Measurements from ENCODE around the gene RALGAPB.

The RALGAPB gene

GRCh38 chr20:38514185-38514584 lies 41.5 kb downstream of the RALGAPB start:
- no peak overlapping the region for H3K4me3 ChIP-seq (ENCODE audit: low read length in 2 of 2)
- H3K27me3 ChIP-seq (ENCODE audit: control insufficient read depth in 2 of 2, insufficient read depth in 2 of 2, low read length in 2 of 2): no peaks in the 10 kb centered on the region
- H3K4me1 ChIP-seq (ENCODE audit: control insufficient read depth in 2 of 2, insufficient read depth in 2 of 2, low read length in 2 of 2): no peaks in the 10 kb centered on the region
- no peak overlapping the region for H3K9ac ChIP-seq (ENCODE audit: low read depth in 1 of 2, low read length in 2 of 2)
- H3K27ac ChIP-seq (ENCODE audit: low read depth in 2 of 2, low read length in 2 of 2): no peak overlapping the region
- H3K9me3 ChIP-seq (ENCODE audit: control insufficient read depth in 2 of 2, low read length in 2 of 2): no peaks in the 10 kb centered on the region
- peaks cover 37 to 39% of the 10 kb centered on the region in 2 donors for H3K36me3 ChIP-seq (ENCODE audit: control insufficient read depth in 2 of 2, insufficient read depth in 2 of 2, low read length in 2 of 2)

GRCh38 chr20:38514947-38515346 lies 42.3 kb downstream of the RALGAPB start:
- H3K27me3 ChIP-seq (ENCODE audit: control insufficient read depth in 2 of 2, insufficient read depth in 2 of 2, low read length in 2 of 2): no peaks in the 10 kb centered on the region
- H3K9ac ChIP-seq (ENCODE audit: low read depth in 1 of 2, low read length in 2 of 2): no peak overlapping the region
- no peak overlapping the region for H3K27ac ChIP-seq (ENCODE audit: low read depth in 2 of 2, low read length in 2 of 2)
- peaks cover 33 to 34% of the 10 kb centered on the region in 2 donors for H3K36me3 ChIP-seq (ENCODE audit: control insufficient read depth in 2 of 2, insufficient read depth in 2 of 2, low read length in 2 of 2)
- H3K4me3 ChIP-seq (ENCODE audit: low read length in 2 of 2): no peak overlapping the region
- no peaks in the 10 kb centered on the region for H3K9me3 ChIP-seq (ENCODE audit: control insufficient read depth in 2 of 2, low read length in 2 of 2)
- H3K4me1 ChIP-seq (ENCODE audit: control insufficient read depth in 2 of 2, insufficient read depth in 2 of 2, low read length in 2 of 2): no peaks in the 10 kb centered on the region

- Histone ChIP-seq H3K4me1 (ENCODE audit: control insufficient read depth in 2 of 2, insufficient read depth in 2 of 2, low read length in 2 of 2) (no peaks in the 10 kb centered on the region), H3K9ac (ENCODE audit: low read depth in 1 of 2, low read length in 2 of 2) (no peak overlapping the region), H3K27me3 (ENCODE audit: control insufficient read depth in 2 of 2, insufficient read depth in 2 of 2, low read length in 2 of 2) (no peaks in the 10 kb centered on the region), H3K36me3 (ENCODE audit: control insufficient read depth in 2 of 2, insufficient read depth in 2 of 2, low read length in 2 of 2) (peaks cover 30 to 32% of the 10 kb centered on the region in 2 donors), H3K27ac (ENCODE audit: low read depth in 2 of 2, low read length in 2 of 2) (no peak overlapping the region), H3K4me3 (ENCODE audit: low read length in 2 of 2) (no peak overlapping the region), H3K9me3 (ENCODE audit: control insufficient read depth in 2 of 2, low read length in 2 of 2) (no peaks in the 10 kb centered on the region)
Observed at GRCh38 chr20:38515631-38516030, 43.0 kb downstream of the RALGAPB start.

- Histone ChIP-seq H3K4me1 (ENCODE audit: control insufficient read depth in 2 of 2, insufficient read depth in 2 of 2, low read length in 2 of 2) (no peaks in the 10 kb centered on the region), H3K4me3 (ENCODE audit: low read length in 2 of 2) (no peak overlapping the region), H3K27ac (ENCODE audit: low read depth in 2 of 2, low read length in 2 of 2) (no peak overlapping the region), H3K36me3 (ENCODE audit: control insufficient read depth in 2 of 2, insufficient read depth in 2 of 2, low read length in 2 of 2) (peaks cover 33 to 43% of the 10 kb centered on the region in 2 donors), H3K27me3 (ENCODE audit: control insufficient read depth in 2 of 2, insufficient read depth in 2 of 2, low read length in 2 of 2) (no peaks in the 10 kb centered on the region), H3K9me3 (ENCODE audit: control insufficient read depth in 2 of 2, low read length in 2 of 2) (no peaks in the 10 kb centered on the region), H3K9ac (ENCODE audit: low read depth in 1 of 2, low read length in 2 of 2) (no peak overlapping the region)
Observed at GRCh38 chr20:38519426-38519825, 46.8 kb downstream of the RALGAPB start.

GRCh38 chr20:38520261-38520660 lies 47.6 kb downstream of the RALGAPB start:
- Histone ChIP-seq H3K9ac (ENCODE audit: low read depth in 1 of 2, low read length in 2 of 2) (no peak overlapping the region), H3K4me1 (ENCODE audit: control insufficient read depth in 2 of 2, insufficient read depth in 2 of 2, low read length in 2 of 2) (no peaks in the 10 kb centered on the region)

GRCh38 chr20:38523697-38524096 lies 51.1 kb downstream of the RALGAPB start:
- Histone ChIP-seq H3K36me3 (ENCODE audit: control insufficient read depth in 2 of 2, insufficient read depth in 2 of 2, low read length in 2 of 2) (peaks cover 38 to 50% of the 10 kb centered on the region in 2 donors), H3K9ac (ENCODE audit: low read depth in 1 of 2, low read length in 2 of 2) (no peak overlapping the region), H3K4me1 (ENCODE audit: control insufficient read depth in 2 of 2, insufficient read depth in 2 of 2, low read length in 2 of 2) (no peaks in the 10 kb centered on the region), H3K27me3 (ENCODE audit: control insufficient read depth in 2 of 2, insufficient read depth in 2 of 2, low read length in 2 of 2) (no peaks in the 10 kb centered on the region), H3K4me3 (ENCODE audit: low read length in 2 of 2) (no peak overlapping the region), H3K27ac (ENCODE audit: low read depth in 2 of 2, low read length in 2 of 2) (no peak overlapping the region), H3K9me3 (ENCODE audit: control insufficient read depth in 2 of 2, low read length in 2 of 2) (no peaks in the 10 kb centered on the region)

More at GRCh38 chr20:38520261-38520660, 47.6 kb downstream of the RALGAPB start:
- Histone ChIP-seq H3K4me3 (ENCODE audit: low read length in 2 of 2) (no peak overlapping the region), H3K27ac (ENCODE audit: low read depth in 2 of 2, low read length in 2 of 2) (no peak overlapping the region), H3K36me3 (ENCODE audit: control insufficient read depth in 2 of 2, insufficient read depth in 2 of 2, low read length in 2 of 2) (peaks cover 39 to 47% of the 10 kb centered on the region in 2 donors), H3K9me3 (ENCODE audit: control insufficient read depth in 2 of 2, low read length in 2 of 2) (no peaks in the 10 kb centered on the region), H3K27me3 (ENCODE audit: control insufficient read depth in 2 of 2, insufficient read depth in 2 of 2, low read length in 2 of 2) (no peaks in the 10 kb centered on the region)

- no peak overlapping the region for H3K4me3 ChIP-seq (ENCODE audit: low read length in 2 of 2)
- H3K4me1 ChIP-seq (ENCODE audit: control insufficient read depth in 2 of 2, insufficient read depth in 2 of 2, low read length in 2 of 2): no peaks in the 10 kb centered on the region
- peaks cover 37 to 56% of the 10 kb centered on the region in 2 donors for H3K36me3 ChIP-seq (ENCODE audit: control insufficient read depth in 2 of 2, insufficient read depth in 2 of 2, low read length in 2 of 2)
- H3K9ac ChIP-seq (ENCODE audit: low read depth in 1 of 2, low read length in 2 of 2): no peak overlapping the region
- H3K27ac ChIP-seq (ENCODE audit: low read depth in 2 of 2, low read length in 2 of 2): no peak overlapping the region
- H3K27me3 ChIP-seq (ENCODE audit: control insufficient read depth in 2 of 2, insufficient read depth in 2 of 2, low read length in 2 of 2): no peaks in the 10 kb centered on the region
- H3K9me3 ChIP-seq (ENCODE audit: control insufficient read depth in 2 of 2, low read length in 2 of 2): no peaks in the 10 kb centered on the region
Observed at GRCh38 chr20:38528167-38528566, 55.5 kb downstream of the RALGAPB start.

GRCh38 chr20:38531021-38531420 lies 58.4 kb downstream of the RALGAPB start:
- Histone ChIP-seq H3K4me3 (ENCODE audit: low read length in 2 of 2) (no peak overlapping the region), H3K27ac (ENCODE audit: low read depth in 2 of 2, low read length in 2 of 2) (no peak overlapping the region), H3K4me1 (ENCODE audit: control insufficient read depth in 2 of 2, insufficient read depth in 2 of 2, low read length in 2 of 2) (no peaks in the 10 kb centered on the region), H3K27me3 (ENCODE audit: control insufficient read depth in 2 of 2, insufficient read depth in 2 of 2, low read length in 2 of 2) (no peaks in the 10 kb centered on the region), H3K9me3 (ENCODE audit: control insufficient read depth in 2 of 2, low read length in 2 of 2) (no peaks in the 10 kb centered on the region), H3K9ac (ENCODE audit: low read depth in 1 of 2, low read length in 2 of 2) (no peak overlapping the region), H3K36me3 (ENCODE audit: control insufficient read depth in 2 of 2, insufficient read depth in 2 of 2, low read length in 2 of 2) (peaks cover 37 to 61% of the 10 kb centered on the region in 2 donors)

- H3K27ac ChIP-seq (ENCODE audit: low read depth in 2 of 2, low read length in 2 of 2): no peak overlapping the region
- no peak overlapping the region for H3K4me3 ChIP-seq (ENCODE audit: low read length in 2 of 2)
- H3K27me3 ChIP-seq (ENCODE audit: control insufficient read depth in 2 of 2, insufficient read depth in 2 of 2, low read length in 2 of 2): no peaks in the 10 kb centered on the region
- H3K9ac ChIP-seq (ENCODE audit: low read depth in 1 of 2, low read length in 2 of 2): no peak overlapping the region
- no peaks in the 10 kb centered on the region for H3K9me3 ChIP-seq (ENCODE audit: control insufficient read depth in 2 of 2, low read length in 2 of 2)
- peaks cover 54 to 70% of the 10 kb centered on the region in 2 donors for H3K36me3 ChIP-seq (ENCODE audit: control insufficient read depth in 2 of 2, insufficient read depth in 2 of 2, low read length in 2 of 2)
- H3K4me1 ChIP-seq (ENCODE audit: control insufficient read depth in 2 of 2, insufficient read depth in 2 of 2, low read length in 2 of 2): no peaks in the 10 kb centered on the region
Observed at GRCh38 chr20:38534756-38535155, 62.1 kb downstream of the RALGAPB start.

- Histone ChIP-seq H3K9ac (ENCODE audit: low read depth in 1 of 2, low read length in 2 of 2) (no peak overlapping the region), H3K4me3 (ENCODE audit: low read length in 2 of 2) (no peak overlapping the region), H3K36me3 (ENCODE audit: control insufficient read depth in 2 of 2, insufficient read depth in 2 of 2, low read length in 2 of 2) (peaks cover 57 to 78% of the 10 kb centered on the region in 2 donors), H3K9me3 (ENCODE audit: control insufficient read depth in 2 of 2, low read length in 2 of 2) (no peaks in the 10 kb centered on the region), H3K4me1 (ENCODE audit: control insufficient read depth in 2 of 2, insufficient read depth in 2 of 2, low read length in 2 of 2) (no peaks in the 10 kb centered on the region), H3K27me3 (ENCODE audit: control insufficient read depth in 2 of 2, insufficient read depth in 2 of 2, low read length in 2 of 2) (no peaks in the 10 kb centered on the region), H3K27ac (ENCODE audit: low read depth in 2 of 2, low read length in 2 of 2) (no peak overlapping the region)
Observed at GRCh38 chr20:38536310-38536709, 63.7 kb downstream of the RALGAPB start.

- H3K27me3 ChIP-seq (ENCODE audit: control insufficient read depth in 2 of 2, insufficient read depth in 2 of 2, low read length in 2 of 2): no peaks in the 10 kb centered on the region
- H3K4me1 ChIP-seq (ENCODE audit: control insufficient read depth in 2 of 2, insufficient read depth in 2 of 2, low read length in 2 of 2): no peaks in the 10 kb centered on the region
- no peak overlapping the region for H3K4me3 ChIP-seq (ENCODE audit: low read length in 2 of 2)
- no peak overlapping the region for H3K9ac ChIP-seq (ENCODE audit: low read depth in 1 of 2, low read length in 2 of 2)
- H3K9me3 ChIP-seq (ENCODE audit: control insufficient read depth in 2 of 2, low read length in 2 of 2): no peaks in the 10 kb centered on the region
- peaks cover 61 to 82% of the 10 kb centered on the region in 2 donors for H3K36me3 ChIP-seq (ENCODE audit: control insufficient read depth in 2 of 2, insufficient read depth in 2 of 2, low read length in 2 of 2)
- no peak overlapping the region for H3K27ac ChIP-seq (ENCODE audit: low read depth in 2 of 2, low read length in 2 of 2)
Observed at GRCh38 chr20:38537176-38537575, 64.5 kb downstream of the RALGAPB start.
